Vagina (tissue), 2 donors: ENCODE results near the gene PYGM.

Experiments
- POLR2A ChIP-seq, 2 donors: fragments of 450-650 bp; IDR thresholded peaks; one replicate each; pipeline ENCODE4 v1.6.1; 2017; ENCODE audit warnings: antibody characterized with exemption in 2 of 2, mild to moderate bottlenecking in 2 of 2, moderate library complexity in 2 of 2
- POLR2AphosphoS5 ChIP-seq, 2 donors: sonication (generic); formaldehyde crosslinking; IDR thresholded peaks; one replicate each; pipeline ENCODE4 v1.9.0; 2017; ENCODE audit warnings: antibody characterized with exemption in 2 of 2, mild to moderate bottlenecking in 2 of 2, low read depth in 1 of 2; ENCODE audit not compliant: insufficient read depth in 1 of 2

- TF ChIP-seq POLR2AphosphoS5 (IDR thresholded peaks at IDR 0.05; ENCODE audit: insufficient read depth in 1 of 2, low read depth in 1 of 2): no peak
- no peak for TF ChIP-seq POLR2A (IDR thresholded peaks at IDR 0.05)
Observed at GRCh38 chr11:64801561-64802369, 42.0 kb upstream of the PYGM start.
